GM12878 (cell line): ENCODE results near the gene MAGI3. TPM values are rescaled to one million over a fixed set of nuclear protein-coding genes. Genes with fewer than 3 reads are reported as not detected.

Experiments used
- NKRF ChIP-seq: fragments of 450-650 bp; conservative IDR thresholded peaks from 2 replicates; pipeline ENCODE4 v1.6.1; 2017; ENCODE audit warnings: mild to moderate bottlenecking, moderate library complexity
- ZBTB40 ChIP-seq: fragments of 450-650 bp; IDR thresholded peaks from 2 replicates; pipeline ENCODE4 v1.6.1; 2016; ENCODE audit warnings: mild to moderate bottlenecking, moderate library complexity, borderline replicate concordance
- ZNF384 ChIP-seq: IDR thresholded peaks from 2 replicates; pipeline ENCODE4 v1.6.1; 2012; ENCODE audit warnings: low read depth, mild to moderate bottlenecking, low read length, improper control_type of control experiment, borderline replicate concordance
- ZNF687 ChIP-seq: fragments of 450-650 bp; IDR thresholded peaks from 2 replicates; pipeline ENCODE4 v1.6.1; 2017; ENCODE audit warnings: mild to moderate bottlenecking, moderate library complexity
- polyA plus RNA-seq, 11 experiments: library from polyadenylated mRNA; depleted of rRNA in 4 of 11; unstranded in 6 of 11; stranded (reverse) in 5 of 11; fragments of >200 nt; fragmentation: Nextera tagmentation in 4 of 11; fragmentation: Illumina TruSeq in 1 of 11; extraction: Ambion mirVana in 4 of 11; extraction: Trizol in 1 of 11; gene quantifications; 1 replicate in 1 of 11; 2 replicates in 10 of 11; pipeline versions ENCODE4 v1.2.1 to v1.2.3, GENCODE V29; 2011 to 2016; ENCODE audit warnings: inconsistent platforms in 2 of 11, missing spikeins in 2 of 11, low read depth in 1 of 11
- total RNA-seq, 4 experiments: library from RNA; depleted of rRNA in 3 of 4; stranded (reverse); fragments of >200 nt in 3 of 4; fragmentation: Illumina TruSeq in 1 of 4; extraction: Trizol in 1 of 4; gene quantifications; 2 replicates each; pipeline versions ENCODE4 v1.2.1 to v1.2.3, GENCODE V29; 2013 to 2021

Gene MAGI3
- total and polyA plus RNA-seq, 10 of the 15 experiments (the other 5 are each of a cell fraction or from before 2014, with no cell fraction given): 0.17 to 0.65 (median 0.32) TPM

GRCh38 chr1:113444857-113445256, 54.5 kb downstream of the MAGI3 start (continued):
- TF ChIP-seq ZNF687 (no peak), ZNF384 (no peak), ZBTB40 (no peak), NKRF (no peak)
